Left lung (tissue), 10 donors: ENCODE results near the gene NFATC1. TPM values are rescaled to one million over a fixed set of nuclear protein-coding genes. Genes with fewer than 3 reads are reported as not detected.
A peak's percentile ranks its signal among the peaks of the same experiment; 100 is the strongest.
"Not testable (repeated sequence)": the region's sequence is repeated elsewhere in the genome, so short reads cannot be mapped to it uniquely, and the experiment has no call there.

Experiments used
- ATAC-seq: fragments of 200-7000 bp; cut with Tn5 transposase; one replicate; pipeline ENCODE4 v1.9.1; 2020; ENCODE audit warnings: moderate library complexity
- DNase-seq, 4 donors: peaks; one replicate each; pipeline ENCODE4 v3.0.0-alpha.2; 2013 to 2020
- H3K27ac ChIP-seq, 2 donors: fragments of 200-600 bp; sonication (generic) in 1 of 2; one replicate each; pipeline versions ENCODE4 v1.5.0 to v1.8.0; 2020 to 2021
- H3K27me3 ChIP-seq, 2 donors: fragments of 200-600 bp; sonication (generic) in 1 of 2; one replicate each; pipeline versions ENCODE4 v1.5.0 to v1.8.0; 2020 to 2021
- H3K36me3 ChIP-seq, 2 donors: fragments of 200-600 bp; sonication (generic) in 1 of 2; one replicate each; pipeline versions ENCODE4 v1.5.0 to v1.8.0; 2020 to 2021
- H3K4me1 ChIP-seq, 2 donors: fragments of 200-600 bp; one replicate each; pipeline ENCODE4 v1.8.0; 2021
- H3K4me3 ChIP-seq, 2 donors: fragments of 200-600 bp; sonication (generic) in 1 of 2; one replicate each; pipeline versions ENCODE4 v1.5.0 to v1.8.0; 2020 to 2021; ENCODE audit warnings: mild to moderate bottlenecking in 1 of 2
- H3K9me3 ChIP-seq, 2 donors: fragments of 200-600 bp; sonication (generic) in 1 of 2; one replicate each; pipeline versions ENCODE4 v1.5.0 to v1.8.0; 2020 to 2021
- CTCF ChIP-seq, 2 donors: fragments of 200-600 bp; sonication (generic) in 1 of 2; IDR thresholded peaks; one replicate each; pipeline versions ENCODE4 v1.5.0 to v1.8.0; 2021; ENCODE audit warnings: antibody characterized with exemption in 2 of 2
- intact Hi-C, 2 donors: fragments of 100-400 bp; cut with DNase I; formaldehyde crosslinking; loops; one replicate each; pipeline versions ENCODE4 v1.11.2 to v1.14.2; 2022
- polyA plus RNA-seq, 6 donors: library from polyadenylated mRNA; unstranded; fragments of 120-200 nt; gene quantifications; one replicate each; pipeline ENCODE4 v1.2.1, GENCODE V29; 2013; ENCODE audit not compliant: insufficient read length in 6 of 6
- total RNA-seq, 2 donors: library from RNA; stranded (reverse); fragmentation: NEBNext Ultra II Directional; extraction: Animal tissue kit (Norgen Biotek cat#: 25700); gene quantifications; one replicate each; pipeline ENCODE4 v1.2.1, GENCODE V29; 2021
- donor health status: DM: no; HTN: yes; CAD: no.
- donor health status: DM: no; HTN: no; CAD: no.

NFATC1 gene
- total and polyA plus RNA-seq, 8 donors, result 6.5 to 17.1 (median 8.0) TPM

- H3K4me3 ChIP-seq, result no peak overlapping the region
- peaks cover 0 to 8% of the 10 kb centered on the region in 2 donors for H3K4me1 ChIP-seq
- no peak for DNase-seq
- H3K27me3 ChIP-seq, result no peaks in the 10 kb centered on the region
- intact Hi-C loops, result no loop called here
- H3K36me3 ChIP-seq, result peaks cover 0 to 55% of the 10 kb centered on the region in 2 donors
- no peak for TF ChIP-seq CTCF (IDR thresholded peaks at IDR 0.05)
- ATAC-seq, result no peak
- H3K27ac ChIP-seq, result no peak overlapping the region
- H3K9me3 ChIP-seq, result no peaks in the 10 kb centered on the region
Observed at GRCh38 chr18:79375441-79376154, 20.1 kb upstream of the NFATC1 start.

- DNase-seq, H3K27me3 ChIP-seq, H3K9me3 ChIP-seq, H3K27ac ChIP-seq, ATAC-seq, H3K4me3 ChIP-seq, H3K4me1 ChIP-seq, intact Hi-C loops: not testable (repeated sequence)
- peaks cover 0 to 51% of the 10 kb centered on the region in 2 donors for H3K36me3 ChIP-seq
Observed at GRCh38 chr18:79376661-79377060, 19.1 kb upstream of the NFATC1 start.

DNA sequence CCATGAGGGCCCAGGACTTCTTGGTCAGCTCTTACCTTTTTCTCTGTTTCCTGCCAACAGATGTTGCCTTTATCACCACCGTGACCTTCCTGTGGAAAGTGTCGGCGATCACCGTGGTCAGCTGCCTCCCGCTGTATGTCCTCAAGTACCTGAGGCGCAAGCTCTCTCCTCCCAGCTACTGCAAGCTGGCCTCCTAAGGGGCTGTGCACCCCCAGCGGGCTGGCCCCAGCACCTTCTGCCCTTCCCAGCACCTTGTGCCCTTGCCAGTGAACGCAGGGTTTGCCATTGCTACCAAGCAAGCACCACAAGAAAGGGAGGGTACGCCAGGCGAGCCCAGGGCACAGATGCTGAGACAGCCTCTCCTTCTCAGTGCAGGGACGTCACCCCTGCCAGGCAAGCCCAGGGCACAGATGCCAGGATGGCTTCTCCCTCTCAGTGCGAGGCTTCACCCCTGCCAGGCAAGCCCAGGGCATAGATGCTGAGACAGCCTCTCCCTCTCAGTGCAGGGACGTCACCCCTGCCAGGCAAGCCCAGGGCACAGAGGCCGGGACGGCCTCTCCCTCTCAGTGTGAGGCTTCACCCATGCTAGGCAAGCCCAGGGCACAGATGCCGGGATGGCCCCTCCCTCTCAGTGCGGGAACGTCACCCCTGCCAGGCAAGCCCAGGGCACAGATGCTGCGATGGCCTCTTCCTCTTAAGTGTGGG lies 18.4 kb upstream of the NFATC1 start:
- Histone ChIP-seq H3K4me1 (peaks cover 0 to 8% of the 10 kb centered on the region in 2 donors), H3K9me3 (no peaks in the 10 kb centered on the region), H3K4me3 (no peak overlapping the region), H3K27me3 (no peaks in the 10 kb centered on the region), H3K36me3 (peaks cover 0 to 50% of the 10 kb centered on the region in 2 donors), H3K27ac (no peak overlapping the region)
- no peak for TF ChIP-seq CTCF (IDR thresholded peaks at IDR 0.05)
- DNase-seq (no peak), ATAC-seq (no peak)
- intact Hi-C loops, result no loop called here

DNA sequence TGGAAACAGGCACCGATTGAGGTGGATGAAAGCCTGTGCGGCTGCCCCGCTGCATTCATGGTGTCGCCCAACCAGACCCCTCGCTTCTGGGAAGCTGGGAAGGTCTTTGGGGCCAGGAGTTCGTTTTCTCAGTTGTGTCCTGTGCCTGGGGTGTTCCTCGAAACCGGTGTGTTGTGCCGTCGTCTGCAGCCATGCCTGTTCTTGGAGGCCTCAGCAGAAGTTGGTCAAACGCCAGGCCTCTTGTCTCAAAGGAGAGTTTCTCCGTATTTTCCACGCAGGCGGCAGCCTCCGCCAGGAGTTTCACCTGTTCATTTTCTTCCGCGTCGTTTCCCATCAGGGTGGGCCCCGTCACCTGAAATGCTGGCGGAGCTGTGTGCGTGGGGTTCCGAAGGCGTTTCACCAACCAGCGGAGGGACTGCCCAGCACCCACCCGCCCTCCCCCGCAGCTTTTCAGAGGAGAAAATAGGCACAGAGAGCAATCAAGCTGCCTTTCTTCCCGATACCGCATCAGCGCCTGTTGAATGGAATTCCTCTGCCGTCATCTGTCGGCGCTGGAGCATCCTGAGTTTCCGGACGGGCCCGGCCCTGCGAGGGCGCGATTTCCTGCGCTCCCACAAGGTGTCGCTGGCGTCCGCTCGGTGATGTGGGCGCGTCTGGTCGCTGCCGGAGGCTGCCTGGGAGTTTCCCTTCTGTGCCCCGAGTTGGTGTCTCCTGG lies 17.0 kb upstream of the NFATC1 start:
- peak; percentile 93 to 96 for TF ChIP-seq CTCF (IDR thresholded peaks at IDR 0.05)
- Histone ChIP-seq H3K4me3 (no peak overlapping the region), H3K27ac (no peak overlapping the region), H3K9me3 (no peaks in the 10 kb centered on the region), H3K27me3 (no peaks in the 10 kb centered on the region), H3K36me3 (peaks cover 0 to 41% of the 10 kb centered on the region in 2 donors), H3K4me1 (peaks cover 0 to 8% of the 10 kb centered on the region in 2 donors)
- intact Hi-C loops, result no loop called here
- DNase-seq, result peak; percentile 65 to 94 (median 80)
- peak; percentile 94 for ATAC-seq

- no peak for TF ChIP-seq CTCF (IDR thresholded peaks at IDR 0.05)
- ATAC-seq (no peak), DNase-seq (no peak)
- Histone ChIP-seq H3K4me3 (no peak overlapping the region), H3K27me3 (no peaks in the 10 kb centered on the region), H3K27ac (no peak overlapping the region), H3K4me1 (peaks cover 0 to 8% of the 10 kb centered on the region in 2 donors), H3K36me3 (peaks cover 0 to 37% of the 10 kb centered on the region in 2 donors), H3K9me3 (no peaks in the 10 kb centered on the region)
- intact Hi-C loops, result no loop called here
Observed at GRCh38 chr18:79379251-79379905, 16.4 kb upstream of the NFATC1 start.
